Thyroid gland (tissue), 4 donors: ENCODE measurements around the gene CD276. TPM values are rescaled to one million over a fixed set of nuclear protein-coding genes. Genes with fewer than 3 reads are reported as not detected.
"Not testable (repeated sequence)": the region's sequence is repeated elsewhere in the genome, so short reads cannot be mapped to it uniquely, and the experiment has no call there.

Experiments used
- DNase-seq, 2 donors: peaks; one replicate each; pipeline ENCODE4 v3.0.0-alpha.2; 2019
- H3K27ac ChIP-seq, 3 donors: fragments of 200-600 bp; sonication (generic); 1 replicate in 2 of 3; 2 replicates in 1 of 3; pipeline ENCODE4 v1.5.1; 2016 to 2019; ENCODE audit warnings: mild to moderate bottlenecking in 1 of 3, moderate library complexity in 1 of 3
- H3K27me3 ChIP-seq: fragments of 200-600 bp; sonication (generic); one replicate; pipeline ENCODE4 v1.5.1; 2019
- H3K36me3 ChIP-seq, 2 donors: fragments of 200-600 bp; sonication (generic); one replicate each; pipeline ENCODE4 v1.5.1; 2016 to 2019
- H3K4me1 ChIP-seq, 2 donors: fragments of 200-600 bp; sonication (generic); one replicate each; pipeline ENCODE4 v1.5.1; 2017 to 2019
- H3K4me3 ChIP-seq, 3 donors: fragments of 200-600 bp; sonication (generic); replicated peaks in 1 of 3; 1 replicate in 2 of 3; 2 replicates in 1 of 3; pipeline ENCODE4 v1.5.1; 2016; ENCODE audit warnings: mild to moderate bottlenecking in 1 of 3
- H3K9me3 ChIP-seq: fragments of 200-600 bp; sonication (generic); one replicate; pipeline ENCODE4 v1.5.1; 2017
- POLR2A ChIP-seq, 2 donors: fragments of 450-650 bp; IDR thresholded peaks; one replicate each; pipeline ENCODE4 v1.6.1; 2017; ENCODE audit warnings: antibody characterized with exemption in 2 of 2, mild to moderate bottlenecking in 2 of 2, moderate library complexity in 1 of 2
- WGBS, 2 donors: methylation state at CpG; one replicate each; pipeline ENCODE4 v1.1.5; 2017; 5-methylcytosine and 5-hydroxymethylcytosine counted together
- intact Hi-C: fragments of 100-400 bp; cut with DNase I; formaldehyde crosslinking; loops from one replicate; pipeline ENCODE4 v1.15.1; 2023
- total RNA-seq, 4 donors: library from RNA; depleted of rRNA; stranded (reverse); fragments of >200 nt; gene quantifications; one replicate each; pipeline ENCODE4 v1.2.3, GENCODE V29; 2016
- TF ChIP-seq, protein P1 (sequence below), 6 experiments: fragments of 200-600 bp in 3 of 6; fragments of 450-650 bp in 3 of 6; sonication (generic) in 3 of 6; IDR thresholded peaks; one replicate each; pipeline ENCODE4 v1.5.1; 2016 to 2019; ENCODE audit warnings: antibody characterized with exemption in 6 of 6, mild to moderate bottlenecking in 2 of 6, inconsistent platforms in 1 of 6, moderate library complexity in 1 of 6

CD276 gene
- total RNA-seq, 4 donors from 2014 or later, result 22.6 to 39.5 (median 28.9) TPM

DNA sequence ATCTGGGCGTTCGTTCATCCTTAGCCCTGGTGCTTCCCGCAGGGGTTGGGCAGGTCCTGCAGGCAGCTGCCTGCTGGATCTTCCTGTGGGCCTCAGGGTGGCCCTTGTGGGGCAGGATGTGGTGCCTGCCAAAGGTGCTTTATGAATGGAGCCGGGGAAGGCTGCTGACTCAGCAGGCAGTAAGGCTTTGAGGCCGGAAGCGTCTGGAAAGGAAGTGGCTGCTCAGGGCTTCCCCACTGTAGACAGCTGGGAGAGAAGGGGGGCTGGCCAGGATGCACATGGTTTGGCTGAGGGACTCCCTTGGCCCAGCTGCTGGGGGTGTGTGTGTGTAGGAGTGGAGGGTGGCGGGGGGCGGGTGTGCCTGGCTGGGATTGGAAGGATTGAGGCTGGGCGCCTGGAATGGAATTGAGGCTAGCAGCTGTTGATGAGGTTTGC is 12.9 kb downstream of the CD276 start:
- intact Hi-C loops, result no loop called here
- Histone ChIP-seq H3K4me1 (peaks cover 0 to 33% of the 10 kb centered on the region in 2 donors), H3K9me3 (no peaks in the 10 kb centered on the region), H3K27ac (peak overlapping the region in 1 of 3 donors; percentile 20), H3K36me3 (no peaks in the 10 kb centered on the region), H3K4me3 (no peak overlapping the region), H3K27me3 (no peaks in the 10 kb centered on the region)
- DNase-seq, result peak; percentile 82 to 84
- 15 to 16% methylated on average over 8 to 9 of the region's 9 CpGs for WGBS, 2 donors
- TF ChIP-seq POLR2A (IDR thresholded peaks at IDR 0.05), result no peak
- TF ChIP-seq, protein P1, sequence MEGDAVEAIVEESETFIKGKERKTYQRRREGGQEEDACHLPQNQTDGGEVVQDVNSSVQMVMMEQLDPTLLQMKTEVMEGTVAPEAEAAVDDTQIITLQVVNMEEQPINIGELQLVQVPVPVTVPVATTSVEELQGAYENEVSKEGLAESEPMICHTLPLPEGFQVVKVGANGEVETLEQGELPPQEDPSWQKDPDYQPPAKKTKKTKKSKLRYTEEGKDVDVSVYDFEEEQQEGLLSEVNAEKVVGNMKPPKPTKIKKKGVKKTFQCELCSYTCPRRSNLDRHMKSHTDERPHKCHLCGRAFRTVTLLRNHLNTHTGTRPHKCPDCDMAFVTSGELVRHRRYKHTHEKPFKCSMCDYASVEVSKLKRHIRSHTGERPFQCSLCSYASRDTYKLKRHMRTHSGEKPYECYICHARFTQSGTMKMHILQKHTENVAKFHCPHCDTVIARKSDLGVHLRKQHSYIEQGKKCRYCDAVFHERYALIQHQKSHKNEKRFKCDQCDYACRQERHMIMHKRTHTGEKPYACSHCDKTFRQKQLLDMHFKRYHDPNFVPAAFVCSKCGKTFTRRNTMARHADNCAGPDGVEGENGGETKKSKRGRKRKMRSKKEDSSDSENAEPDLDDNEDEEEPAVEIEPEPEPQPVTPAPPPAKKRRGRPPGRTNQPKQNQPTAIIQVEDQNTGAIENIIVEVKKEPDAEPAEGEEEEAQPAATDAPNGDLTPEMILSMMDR (IDR thresholded peaks at IDR 0.05), result no peak

DNA sequence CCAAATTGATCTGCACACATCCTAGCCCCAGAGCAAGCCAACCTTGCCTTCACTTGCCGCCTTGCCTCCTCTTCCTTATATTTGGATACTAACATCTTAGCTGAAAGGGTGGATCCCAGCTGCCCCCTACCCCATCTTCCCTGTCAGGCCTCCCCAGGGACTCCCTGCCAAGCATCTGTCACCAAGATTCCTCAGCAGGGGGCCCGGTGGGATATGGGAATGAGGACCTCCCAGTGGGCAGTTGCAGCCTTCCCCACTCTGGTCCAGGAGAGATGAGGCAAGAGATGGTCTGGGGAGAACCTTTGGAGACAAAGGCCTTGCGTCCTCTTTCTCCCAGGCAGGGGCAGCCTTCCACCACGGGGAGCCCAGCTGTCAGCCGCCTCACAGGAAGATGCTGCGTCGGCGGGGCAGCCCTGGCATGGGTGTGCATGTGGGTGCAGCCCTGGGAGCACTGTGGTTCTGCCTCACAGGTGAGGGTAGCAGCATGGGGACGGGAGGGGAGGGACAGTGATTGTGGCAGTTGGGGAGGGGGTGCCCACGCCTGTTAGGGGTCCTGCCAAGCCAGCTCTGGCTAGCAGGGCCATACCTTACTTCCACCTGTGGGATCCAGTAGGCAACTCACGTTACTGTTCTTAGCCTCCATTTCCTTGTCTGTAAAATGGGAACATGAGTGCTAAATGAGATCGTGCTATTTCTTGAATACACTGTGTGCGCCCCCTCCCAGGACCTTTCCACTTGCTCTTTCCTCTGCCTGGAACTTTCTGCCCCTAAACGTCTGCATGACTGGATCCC is 15.3 kb downstream of the CD276 start:
- WGBS, 2 donors, result 88 to 90% methylated on average over 12 to 14 of the region's 14 CpGs
- Histone ChIP-seq H3K9me3 (no peaks in the 10 kb centered on the region), H3K4me1 (peaks cover 0 to 28% of the 10 kb centered on the region in 2 donors), H3K27me3 (no peaks in the 10 kb centered on the region), H3K27ac (no peak overlapping the region), H3K36me3 (peaks cover 0 to 5% of the 10 kb centered on the region in 2 donors), H3K4me3 (no peak overlapping the region)
- intact Hi-C loops, result loop anchor here (5.0 to 10.0 kb wide), 3 partner anchors 32 to 205 kb away; no protein-coding TSS in a partner anchor
- TF ChIP-seq, protein P1 (IDR thresholded peaks at IDR 0.05), result no peak
- TF ChIP-seq POLR2A (IDR thresholded peaks at IDR 0.05), result no peak
- no peak for DNase-seq

DNA sequence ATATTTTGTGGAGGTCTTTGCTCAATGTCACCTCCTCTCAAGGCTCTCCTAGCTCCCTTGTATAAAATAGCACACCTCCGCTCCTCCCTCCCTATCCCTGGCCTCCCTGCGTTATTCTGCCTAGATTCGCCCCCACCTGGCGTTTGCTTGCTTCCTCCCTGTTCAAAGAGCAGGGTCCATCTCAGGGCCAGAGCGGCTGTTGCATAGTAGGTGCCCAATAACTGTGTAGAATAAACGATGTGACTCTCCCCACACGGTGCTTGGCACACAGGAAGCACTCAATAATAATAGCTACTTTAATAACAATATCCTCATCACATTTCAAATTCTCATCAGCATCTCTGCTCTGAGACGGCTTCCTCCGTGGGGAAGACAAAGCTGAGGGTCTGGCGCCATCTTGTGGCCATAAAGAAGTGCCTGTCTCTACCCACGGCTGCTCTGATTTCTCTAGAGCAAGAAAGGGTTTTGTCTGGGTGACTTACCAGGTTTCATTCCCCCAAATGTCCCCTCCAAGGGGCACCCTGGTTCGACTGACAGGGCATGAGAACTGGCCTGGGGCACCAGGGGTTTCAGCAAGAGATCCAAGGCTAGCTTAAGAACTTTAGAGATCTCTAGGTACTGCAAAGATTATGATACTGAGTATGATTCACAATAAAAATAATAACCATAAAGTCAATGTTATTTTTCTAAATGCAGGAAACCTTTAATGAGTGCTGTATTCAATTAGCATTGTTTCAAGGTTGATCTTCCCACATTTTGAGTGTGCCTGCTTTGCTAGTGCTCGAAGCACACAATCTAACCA is 16.1 kb downstream of the CD276 start:
- Histone ChIP-seq H3K4me1 (peaks cover 0 to 24% of the 10 kb centered on the region in 2 donors), H3K36me3 (peaks cover under 1 to 6% of the 10 kb centered on the region in 2 donors), H3K27me3 (no peaks in the 10 kb centered on the region), H3K27ac (no peak overlapping the region), H3K4me3 (no peak overlapping the region), H3K9me3 (no peaks in the 10 kb centered on the region)
- WGBS, 2 donors, result 37 to 38% methylated on average over 13 of the region's 13 CpGs
- no peak for TF ChIP-seq POLR2A (IDR thresholded peaks at IDR 0.05)
- TF ChIP-seq, protein P1 (IDR thresholded peaks at IDR 0.05), result peak; percentile 78 to 90 (median 88)
- intact Hi-C loops, result loop anchor here (5.0 to 10.0 kb wide), 3 partner anchors 33 to 205 kb away; no protein-coding TSS in a partner anchor
- DNase-seq, result peak; percentile 76 to 81

DNA sequence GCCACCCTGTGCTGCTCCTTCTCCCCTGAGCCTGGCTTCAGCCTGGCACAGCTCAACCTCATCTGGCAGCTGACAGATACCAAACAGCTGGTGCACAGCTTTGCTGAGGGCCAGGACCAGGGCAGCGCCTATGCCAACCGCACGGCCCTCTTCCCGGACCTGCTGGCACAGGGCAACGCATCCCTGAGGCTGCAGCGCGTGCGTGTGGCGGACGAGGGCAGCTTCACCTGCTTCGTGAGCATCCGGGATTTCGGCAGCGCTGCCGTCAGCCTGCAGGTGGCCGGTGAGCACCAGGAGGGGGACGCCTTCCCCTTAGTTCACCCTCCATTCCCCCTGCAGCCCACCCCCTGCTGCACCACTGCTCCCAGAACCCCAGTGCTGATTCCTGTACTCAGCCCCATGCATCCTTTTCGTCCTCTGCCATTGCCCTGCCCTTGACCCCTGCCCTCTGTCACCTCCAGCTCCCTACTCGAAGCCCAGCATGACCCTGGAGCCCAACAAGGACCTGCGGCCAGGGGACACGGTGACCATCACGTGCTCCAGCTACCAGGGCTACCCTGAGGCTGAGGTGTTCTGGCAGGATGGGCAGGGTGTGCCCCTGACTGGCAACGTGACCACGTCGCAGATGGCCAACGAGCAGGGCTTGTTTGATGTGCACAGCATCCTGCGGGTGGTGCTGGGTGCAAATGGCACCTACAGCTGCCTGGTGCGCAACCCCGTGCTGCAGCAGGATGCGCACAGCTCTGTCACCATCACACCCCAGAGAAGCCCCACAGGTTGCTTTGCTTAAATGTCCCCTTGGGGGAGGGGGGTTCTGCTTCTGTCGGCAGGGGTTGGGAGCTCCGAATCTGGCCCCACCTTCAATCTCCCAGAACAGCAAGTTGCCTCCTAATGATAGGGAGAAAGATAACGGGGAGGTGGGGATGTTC is 18.4 kb downstream of the CD276 start:
- not testable (repeated sequence) for H3K4me1 ChIP-seq, H3K27ac ChIP-seq, H3K9me3 ChIP-seq, H3K27me3 ChIP-seq, DNase-seq, H3K36me3 ChIP-seq, H3K4me3 ChIP-seq
- intact Hi-C loops, result loop anchor here (2.0 to 10.0 kb wide), 4 partner anchors 26 to 202 kb away; no protein-coding TSS in a partner anchor
- 88 to 90% methylated on average over 12 to 19 of the region's 33 CpGs for WGBS, 2 donors

DNA sequence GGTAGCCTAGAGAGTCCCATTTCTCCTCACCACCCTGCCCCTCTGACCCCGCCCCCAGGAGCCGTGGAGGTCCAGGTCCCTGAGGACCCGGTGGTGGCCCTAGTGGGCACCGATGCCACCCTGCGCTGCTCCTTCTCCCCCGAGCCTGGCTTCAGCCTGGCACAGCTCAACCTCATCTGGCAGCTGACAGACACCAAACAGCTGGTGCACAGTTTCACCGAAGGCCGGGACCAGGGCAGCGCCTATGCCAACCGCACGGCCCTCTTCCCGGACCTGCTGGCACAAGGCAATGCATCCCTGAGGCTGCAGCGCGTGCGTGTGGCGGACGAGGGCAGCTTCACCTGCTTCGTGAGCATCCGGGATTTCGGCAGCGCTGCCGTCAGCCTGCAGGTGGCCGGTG is 19.4 kb downstream of the CD276 start:
- H3K27me3 ChIP-seq, DNase-seq, H3K27ac ChIP-seq, H3K4me1 ChIP-seq, H3K36me3 ChIP-seq, H3K4me3 ChIP-seq, H3K9me3 ChIP-seq: not testable (repeated sequence)
- intact Hi-C loops, result loop anchor here (2.0 to 10.0 kb wide), 4 partner anchors 27 to 201 kb away; no protein-coding TSS in a partner anchor
- 82 to 91% methylated on average over 4 to 20 of the region's 23 CpGs for WGBS, 2 donors

DNA sequence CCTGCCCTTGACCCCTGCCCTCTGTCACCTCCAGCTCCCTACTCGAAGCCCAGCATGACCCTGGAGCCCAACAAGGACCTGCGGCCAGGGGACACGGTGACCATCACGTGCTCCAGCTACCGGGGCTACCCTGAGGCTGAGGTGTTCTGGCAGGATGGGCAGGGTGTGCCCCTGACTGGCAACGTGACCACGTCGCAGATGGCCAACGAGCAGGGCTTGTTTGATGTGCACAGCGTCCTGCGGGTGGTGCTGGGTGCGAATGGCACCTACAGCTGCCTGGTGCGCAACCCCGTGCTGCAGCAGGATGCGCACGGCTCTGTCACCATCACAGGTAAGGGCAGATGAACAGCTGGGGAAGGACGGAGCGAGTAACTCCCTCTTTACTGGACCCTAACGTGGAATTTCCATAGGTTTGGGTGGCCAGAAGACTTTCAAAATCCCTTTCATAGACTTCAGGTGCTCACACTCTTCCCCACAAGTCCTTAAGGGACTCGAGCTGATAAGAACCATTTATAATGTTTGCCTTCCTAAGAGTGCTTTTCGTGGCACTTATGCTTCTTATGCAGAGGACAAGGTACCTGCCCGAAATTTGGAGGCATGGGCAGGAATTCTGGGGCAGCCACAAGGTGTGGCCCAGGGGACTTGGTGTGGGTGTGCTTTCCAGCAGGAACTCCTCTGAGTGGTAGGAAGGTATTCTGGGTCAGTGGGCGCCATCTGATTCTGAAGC is 20.1 kb downstream of the CD276 start:
- intact Hi-C loops, result loop anchor here (5.0 to 10.0 kb wide), 3 partner anchors 37 to 200 kb away; no protein-coding TSS in a partner anchor
- H3K27ac ChIP-seq, H3K4me3 ChIP-seq, H3K36me3 ChIP-seq, H3K4me1 ChIP-seq, H3K27me3 ChIP-seq, DNase-seq, H3K9me3 ChIP-seq: not testable (repeated sequence)
- 82 to 84% methylated on average over 10 to 14 of the region's 23 CpGs for WGBS, 2 donors
